ENCODE results near the gene TRAPPC6A. TPM values are rescaled to one million over a fixed set of nuclear protein-coding genes. Genes with fewer than 3 reads are reported as not detected.

Gene TRAPPC6A
- total RNA-seq, 1 donor from 2014 or later = 86.2 TPM

DNA sequence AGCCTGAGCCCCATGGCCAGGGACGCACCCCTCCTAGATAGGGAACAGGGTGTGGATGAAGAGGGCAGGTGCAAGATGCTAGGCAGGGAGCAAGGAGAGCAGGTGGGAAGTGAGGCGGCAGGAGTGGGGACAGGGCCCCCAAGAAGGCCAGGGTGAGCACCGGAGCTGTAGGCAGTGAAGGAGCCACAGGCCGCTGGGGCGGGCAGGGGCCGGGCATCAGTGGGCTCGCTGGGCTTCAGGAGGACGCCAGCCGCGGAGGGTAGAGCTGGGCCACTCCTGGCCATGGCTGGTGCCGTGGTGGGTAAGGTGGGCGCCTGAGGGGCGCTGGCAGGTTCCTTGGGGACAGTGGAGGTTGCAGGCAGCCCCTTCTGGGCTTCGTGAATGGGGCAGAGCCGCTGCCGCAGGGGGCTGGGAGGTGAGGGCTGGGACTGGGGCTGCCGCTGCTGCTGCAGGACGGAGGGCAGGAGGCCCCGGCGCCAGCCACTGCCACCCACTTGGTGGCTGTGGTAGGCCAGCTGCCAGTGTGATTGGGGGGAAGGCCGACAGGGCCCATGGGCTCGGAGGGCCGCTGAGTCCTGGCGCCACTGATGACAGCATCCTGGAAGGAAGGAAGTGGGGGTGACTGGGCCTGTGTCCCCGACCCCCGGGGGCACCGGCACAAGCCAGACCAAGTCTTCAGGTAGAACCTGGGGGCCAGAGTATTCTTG, 19.4 kb downstream of the TRAPPC6A start:
- Mint-ChIP-seq H3K27ac (ENCODE audit: unreplicated experiment) (no peak overlapping the region), H3K27me3 (ENCODE audit: unreplicated experiment) (peaks cover 34% of the 10 kb centered on the region), H3K9me3 (ENCODE audit: unreplicated experiment) (no peaks in the 10 kb centered on the region), H3K36me3 (ENCODE audit: low read depth, unreplicated experiment) (peaks cover 3% of the 10 kb centered on the region), H3K4me1 (ENCODE audit: unreplicated experiment) (peaks cover 14% of the 10 kb centered on the region), H3K4me3 (ENCODE audit: unreplicated experiment) (no peak overlapping the region)
- no peak for DNase-seq (ENCODE audit: low spot score)
- TF ChIP-seq, protein P1, sequence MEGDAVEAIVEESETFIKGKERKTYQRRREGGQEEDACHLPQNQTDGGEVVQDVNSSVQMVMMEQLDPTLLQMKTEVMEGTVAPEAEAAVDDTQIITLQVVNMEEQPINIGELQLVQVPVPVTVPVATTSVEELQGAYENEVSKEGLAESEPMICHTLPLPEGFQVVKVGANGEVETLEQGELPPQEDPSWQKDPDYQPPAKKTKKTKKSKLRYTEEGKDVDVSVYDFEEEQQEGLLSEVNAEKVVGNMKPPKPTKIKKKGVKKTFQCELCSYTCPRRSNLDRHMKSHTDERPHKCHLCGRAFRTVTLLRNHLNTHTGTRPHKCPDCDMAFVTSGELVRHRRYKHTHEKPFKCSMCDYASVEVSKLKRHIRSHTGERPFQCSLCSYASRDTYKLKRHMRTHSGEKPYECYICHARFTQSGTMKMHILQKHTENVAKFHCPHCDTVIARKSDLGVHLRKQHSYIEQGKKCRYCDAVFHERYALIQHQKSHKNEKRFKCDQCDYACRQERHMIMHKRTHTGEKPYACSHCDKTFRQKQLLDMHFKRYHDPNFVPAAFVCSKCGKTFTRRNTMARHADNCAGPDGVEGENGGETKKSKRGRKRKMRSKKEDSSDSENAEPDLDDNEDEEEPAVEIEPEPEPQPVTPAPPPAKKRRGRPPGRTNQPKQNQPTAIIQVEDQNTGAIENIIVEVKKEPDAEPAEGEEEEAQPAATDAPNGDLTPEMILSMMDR (IDR thresholded peaks at IDR 0.05; ENCODE audit: unreplicated experiment) = no peak

DNA sequence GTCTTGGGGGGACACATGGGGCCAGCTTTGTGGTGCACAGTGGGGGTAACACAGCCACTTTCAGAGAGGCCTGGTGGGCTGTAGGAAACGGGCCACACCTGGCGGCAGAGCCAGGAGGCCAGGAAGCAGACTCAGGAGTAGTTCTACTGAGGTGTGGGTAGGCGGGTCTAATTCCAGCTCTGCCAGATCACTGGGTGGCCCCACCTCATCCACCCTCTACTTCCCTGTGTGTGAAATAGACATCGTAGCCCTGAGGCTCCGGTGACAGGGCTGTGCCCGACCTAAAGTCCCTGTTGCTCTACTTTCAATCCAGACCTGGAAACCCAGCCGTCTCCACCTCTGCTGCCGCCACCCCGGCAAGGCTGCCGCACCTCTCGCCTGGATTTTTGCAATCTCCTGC, 21.3 kb downstream of the TRAPPC6A start:
- Mint-ChIP-seq H3K36me3 (ENCODE audit: low read depth, unreplicated experiment) (peaks cover 3% of the 10 kb centered on the region), H3K9me3 (ENCODE audit: unreplicated experiment) (no peaks in the 10 kb centered on the region), H3K27me3 (ENCODE audit: unreplicated experiment) (peaks cover 39% of the 10 kb centered on the region), H3K27ac (ENCODE audit: unreplicated experiment) (peak overlapping the region; percentile 64), H3K4me1 (ENCODE audit: unreplicated experiment) (peaks cover 17% of the 10 kb centered on the region), H3K4me3 (ENCODE audit: unreplicated experiment) (peak overlapping the region; percentile 76)
- no peak for DNase-seq (ENCODE audit: low spot score)
- TF ChIP-seq, protein P1 (IDR thresholded peaks at IDR 0.05; ENCODE audit: unreplicated experiment) = no peak

DNA sequence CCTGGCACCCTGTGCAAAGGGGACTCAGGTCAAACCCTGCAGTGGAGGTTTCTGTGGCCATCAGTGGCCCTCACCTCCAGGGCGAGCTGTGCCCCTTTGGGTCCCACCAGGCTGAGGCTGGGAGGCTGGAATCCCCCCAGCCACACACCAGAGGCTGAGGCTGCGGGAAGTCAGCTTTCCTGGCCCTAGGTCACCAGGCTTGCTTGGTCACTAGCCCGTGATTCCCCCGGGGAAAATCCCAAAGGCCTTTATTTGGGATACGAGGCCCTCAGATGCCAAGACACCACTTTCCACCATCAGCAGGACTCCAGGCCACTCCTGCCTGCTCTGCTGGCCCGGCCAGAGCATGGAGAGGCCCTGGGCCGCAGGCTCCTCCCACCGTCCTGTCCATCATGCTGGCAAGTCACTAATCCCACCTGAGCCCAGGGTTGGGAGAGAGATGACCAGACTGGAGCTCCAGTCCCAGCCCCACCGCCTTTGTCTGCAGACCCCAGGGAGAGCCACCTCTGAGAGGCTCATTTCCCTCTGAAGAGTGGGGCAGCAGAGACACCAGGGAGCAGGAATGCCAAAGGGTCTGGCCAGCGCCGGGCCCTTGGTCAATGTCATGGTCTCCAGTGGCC, 21.9 kb downstream of the TRAPPC6A start:
- DNase-seq (ENCODE audit: low spot score) = no peak
- Mint-ChIP-seq H3K36me3 (ENCODE audit: low read depth, unreplicated experiment) (peaks cover 3% of the 10 kb centered on the region), H3K4me1 (ENCODE audit: unreplicated experiment) (peaks cover 17% of the 10 kb centered on the region), H3K27ac (ENCODE audit: unreplicated experiment) (no peak overlapping the region), H3K27me3 (ENCODE audit: unreplicated experiment) (peaks cover 39% of the 10 kb centered on the region), H3K9me3 (ENCODE audit: unreplicated experiment) (no peaks in the 10 kb centered on the region), H3K4me3 (ENCODE audit: unreplicated experiment) (no peak overlapping the region)
- TF ChIP-seq, protein P1 (IDR thresholded peaks at IDR 0.05; ENCODE audit: unreplicated experiment) = no peak

DNA sequence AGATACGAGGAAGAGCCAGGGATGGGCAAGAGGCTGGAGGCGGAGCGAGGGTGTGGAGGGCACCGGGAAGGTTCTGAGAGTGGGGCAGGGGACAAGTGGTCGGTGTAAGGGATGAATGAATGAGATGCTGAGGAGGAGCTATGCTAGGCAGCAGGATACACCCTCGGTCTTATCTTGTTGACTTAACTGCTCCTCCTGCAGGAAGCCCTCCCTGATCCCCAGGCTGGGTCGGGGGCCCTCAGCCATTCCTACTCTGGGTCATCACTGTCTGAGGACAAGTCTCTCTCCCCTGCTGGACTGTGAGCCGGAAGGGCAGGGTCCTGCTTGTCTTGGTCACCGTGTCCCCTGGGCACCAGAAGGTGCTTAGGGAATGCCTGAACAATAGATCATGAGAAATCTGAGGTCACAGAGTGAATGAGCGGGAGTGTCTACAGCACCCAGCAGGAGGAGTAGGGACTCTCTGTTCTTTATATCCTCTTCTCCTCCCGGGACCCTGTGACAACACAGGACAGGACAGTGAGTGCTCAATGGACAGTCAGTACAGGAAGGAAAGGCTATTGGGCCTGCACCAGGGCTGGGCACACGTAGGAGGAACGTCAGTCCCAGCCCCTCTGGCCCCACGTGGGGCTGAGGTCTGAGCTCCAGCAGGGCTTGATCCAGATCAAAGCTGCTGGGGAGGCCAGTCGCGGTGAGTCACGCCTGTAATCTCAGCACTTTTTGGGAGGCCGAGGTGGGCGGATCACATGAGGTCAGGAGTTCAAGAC, 23.8 kb downstream of the TRAPPC6A start:
- H3K4me1 Mint-ChIP-seq (ENCODE audit: unreplicated experiment) = peaks cover 13% of the 10 kb centered on the region
- TF ChIP-seq, protein P1 (IDR thresholded peaks at IDR 0.05; ENCODE audit: unreplicated experiment) = no peak
- H3K27me3 Mint-ChIP-seq (ENCODE audit: unreplicated experiment) = peaks cover 32% of the 10 kb centered on the region
- peak overlapping the region; percentile 81 for H3K4me3 Mint-ChIP-seq (ENCODE audit: unreplicated experiment)
- no peaks in the 10 kb centered on the region for H3K9me3 Mint-ChIP-seq (ENCODE audit: unreplicated experiment)
- H3K36me3 Mint-ChIP-seq (ENCODE audit: low read depth, unreplicated experiment) = peaks cover 1% of the 10 kb centered on the region
- peak overlapping the region; percentile 36 for H3K27ac Mint-ChIP-seq (ENCODE audit: unreplicated experiment)
- DNase-seq (ENCODE audit: low spot score) = no peak
